Measurements from ENCODE around the gene ZNF468. TPM values are rescaled to one million over a fixed set of nuclear protein-coding genes. Genes with fewer than 3 reads are reported as not detected.

ZNF468 gene
- 15.7 and 18.3 TPM in 2 replicates for total RNA-seq

DNA sequence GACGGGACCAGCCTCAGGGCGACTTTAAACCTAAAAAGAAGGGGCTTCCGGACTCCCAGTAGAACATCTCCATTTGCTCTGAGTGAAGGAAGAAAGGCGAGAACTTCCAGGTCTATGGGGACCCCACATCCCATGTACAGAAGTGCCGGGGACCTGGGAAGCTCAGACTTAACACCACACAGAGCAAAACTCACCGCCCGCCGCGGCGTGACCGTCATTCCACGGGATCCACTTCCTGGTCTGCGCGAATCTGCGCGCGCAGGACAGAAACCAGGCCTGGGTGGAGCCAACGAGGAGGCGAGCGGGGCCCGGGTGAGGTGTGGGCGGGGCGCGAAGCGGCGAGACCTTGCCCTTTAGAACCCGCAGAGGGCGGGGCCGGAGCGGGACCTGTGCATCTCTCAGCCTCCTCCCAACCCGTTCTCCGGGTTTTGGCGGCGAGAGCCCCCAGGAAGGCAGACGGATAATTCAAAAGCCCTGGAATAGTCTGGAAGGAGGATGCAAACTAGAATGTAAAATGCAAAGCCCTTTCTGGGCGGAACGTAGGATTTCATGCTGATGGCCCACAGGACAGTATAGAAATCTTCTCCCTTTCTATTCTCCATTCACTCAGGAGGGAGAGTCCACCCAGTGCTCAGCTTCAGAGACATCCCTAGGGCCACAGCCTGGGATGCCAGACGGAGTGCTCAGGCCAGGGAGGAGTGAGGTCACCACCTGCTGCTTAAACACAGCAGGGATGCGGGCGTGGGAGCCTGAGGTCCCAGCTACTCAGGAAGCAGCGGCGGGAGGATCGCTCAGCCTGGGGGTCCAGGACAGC, at the start of gene ZNF468:
ZNF468 (minus strand) TSS at position 242 of the 814 bp plus-strand sequence. CDS start 3,347 bp downstream, outside the sequence.

DNA sequence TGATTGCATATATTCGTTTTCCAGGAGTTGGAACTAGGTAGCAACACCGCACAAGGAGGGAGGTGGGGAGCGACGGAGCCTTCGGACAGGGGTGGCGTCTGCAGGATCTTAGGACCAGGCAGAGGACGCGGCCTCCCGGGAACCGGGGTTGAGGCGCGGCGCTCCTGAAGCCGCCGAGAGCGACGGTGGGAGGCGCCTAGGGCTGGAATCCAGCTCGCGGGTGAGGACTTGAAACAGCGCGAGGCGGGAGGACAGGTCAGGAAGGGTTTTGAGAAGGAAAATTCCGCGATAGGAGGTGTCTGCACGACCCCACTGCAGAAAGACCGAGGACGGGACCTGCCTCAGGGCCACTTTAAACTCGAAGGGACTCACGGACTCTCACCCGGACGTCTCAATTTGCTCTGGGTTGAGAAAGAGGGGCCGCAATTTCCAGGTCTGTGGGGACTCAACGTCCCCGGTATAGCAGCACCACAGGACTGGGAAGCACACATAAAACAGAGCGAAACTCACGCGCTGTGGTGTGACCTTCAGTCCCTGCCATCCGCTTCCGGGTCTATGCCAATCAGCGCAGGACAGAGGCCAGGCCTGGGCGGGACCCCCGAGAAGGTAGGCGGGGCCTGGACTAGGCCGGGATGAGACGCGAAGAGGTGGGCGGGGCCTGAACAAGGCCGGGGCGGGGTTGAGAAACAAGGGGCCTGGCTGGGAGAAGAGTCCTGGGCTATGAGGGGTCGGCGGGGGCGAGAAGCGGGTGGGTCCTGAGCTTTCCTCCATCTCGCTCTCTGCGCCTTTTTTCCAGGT, 39.9 kb upstream of the ZNF468 start, which contains the start of gene ZNF320:
ZNF320 (minus strand) TSS at position 498 of the 798 bp plus-strand sequence. CDS start 7,380 bp downstream, outside the sequence.

DNA sequence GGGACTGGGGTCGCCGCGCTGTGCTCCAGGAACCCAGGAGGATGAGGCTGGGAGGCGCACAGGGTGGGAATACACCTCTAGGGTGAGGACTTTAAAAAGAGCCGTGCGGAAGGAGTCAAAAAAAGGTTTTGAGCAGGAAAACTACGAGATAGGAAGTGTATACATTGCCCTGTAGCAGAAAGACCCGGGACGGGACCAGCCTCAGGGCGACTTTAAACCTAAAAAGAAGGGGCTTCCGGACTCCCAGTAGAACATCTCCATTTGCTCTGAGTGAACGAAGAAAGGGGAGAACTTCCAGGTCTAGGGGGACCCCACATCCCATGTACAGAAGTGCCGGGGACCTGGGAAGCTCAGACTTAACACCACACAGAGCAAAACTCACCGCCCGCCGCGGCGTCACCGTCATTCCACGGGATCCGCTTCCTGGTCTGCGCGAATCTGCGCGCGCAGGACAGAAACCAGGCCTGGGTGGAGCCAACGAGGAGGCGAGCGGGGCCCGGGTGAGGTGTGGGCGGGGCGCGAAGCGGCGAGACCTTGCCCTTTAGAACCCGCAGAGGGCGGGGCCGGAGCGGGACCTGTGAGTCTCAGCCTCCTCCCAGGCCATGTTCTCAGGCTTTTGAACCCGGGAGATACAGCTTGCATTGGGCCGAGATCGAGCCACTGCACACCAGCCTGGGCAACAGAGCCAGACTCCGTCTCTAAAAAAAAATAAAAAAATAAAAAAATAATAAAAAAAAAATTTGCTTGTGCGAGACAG, 36.0 kb downstream of the ZNF468 start, which contains the start of gene ZNF28:
ZNF28 (minus strand) TSS at position 430 of the 757 bp plus-strand sequence. CDS start 3,675 bp downstream, outside the sequence.

Small RNA genes lying within 50 kb of the gene (small RNA-seq; reads per million reads assigned to genes)
- gene ZNF320, result 0.69 reads per million, percentile 44 among the genes with 10 or more reads in this experiment

Other genes with a start within 250 kb of the ZNF468 start
- 47.4 and 49.1 TPM in 2 replicates for gene ZNF83, start 219.3 kb downstream of the ZNF468 start, total RNA-seq
- gene ZNF611, start 122.6 kb downstream of the ZNF468 start, total RNA-seq, result 11.8 TPM in 2 replicates
- gene ZNF600, start 70.8 kb downstream of the ZNF468 start, total RNA-seq, result 5.8 and 7.5 TPM in 2 replicates
- gene ZNF28, start 36.0 kb downstream of the ZNF468 start, total RNA-seq, result 15.4 and 19.8 TPM in 2 replicates
- 9.8 and 11.8 TPM in 2 replicates for gene ZNF320, start 40.0 kb upstream of the ZNF468 start, total RNA-seq
- 2.0 and 3.8 TPM in 2 replicates for gene ZNF888, start 65.8 kb upstream of the ZNF468 start, total RNA-seq
- gene ZNF816, start 105.3 kb upstream of the ZNF468 start, total RNA-seq, result 6.8 and 6.9 TPM in 2 replicates
- not detected in 2 replicates for gene ERVV-1, start 156.3 kb upstream of the ZNF468 start, total RNA-seq
- gene ERVV-2, start 187.1 kb upstream of the ZNF468 start, total RNA-seq, result not detected in 2 replicates
- 25.9 and 41.8 TPM in 2 replicates for gene ZNF160, start 245.8 kb upstream of the ZNF468 start, total RNA-seq

All from vein endothelial cell (primary cell).